Peyer's patch (tissue), 4 donors: ENCODE data around the gene TNFRSF13B. TPM values are rescaled to one million over a fixed set of nuclear protein-coding genes. Genes with fewer than 3 reads are reported as not detected.
A peak's percentile ranks its signal among the peaks of the same experiment; 100 is the strongest.
"Not testable (repeated sequence)": the region's sequence is repeated elsewhere in the genome, so short reads cannot be mapped to it uniquely, and the experiment has no call there.

Source experiments
- DNase-seq, 3 donors: peaks; one replicate each; pipeline ENCODE4 v3.0.0-alpha.2; 2017 to 2019
- H3K27ac ChIP-seq, 4 donors: fragments of 200-600 bp; sonication (generic); one replicate each; pipeline ENCODE4 v1.5.1; 2016 to 2019
- H3K27me3 ChIP-seq, 2 donors: fragments of 200-600 bp; sonication (generic); one replicate each; pipeline ENCODE4 v1.5.1; 2019
- H3K36me3 ChIP-seq, 3 donors: fragments of 200-600 bp; sonication (generic); one replicate each; pipeline ENCODE4 v1.5.1; 2016 to 2019
- H3K4me1 ChIP-seq, 4 donors: fragments of 200-600 bp; sonication (generic); one replicate each; pipeline ENCODE4 v1.5.1; 2016 to 2019
- H3K4me3 ChIP-seq, 4 donors: fragments of 200-600 bp; sonication (generic); 1 replicate in 3 of 4; 2 replicates in 1 of 4; pipeline ENCODE4 v1.5.1; 2016 to 2019; ENCODE audit warnings: mild to moderate bottlenecking in 1 of 4
- H3K9me3 ChIP-seq, 4 donors: fragments of 200-600 bp; sonication (generic); one replicate each; pipeline ENCODE4 v1.5.1; 2016 to 2019; ENCODE audit warnings: mild to moderate bottlenecking in 1 of 4
- CTCF ChIP-seq, 6 experiments: fragments of 450-650 bp in 4 of 6; fragments of 200-600 bp in 2 of 6; sonication (generic) in 1 of 6; IDR thresholded peaks; one replicate each; pipeline ENCODE4 v1.5.1; 2017 to 2019; ENCODE audit warnings: antibody characterized with exemption in 6 of 6, mild to moderate bottlenecking in 3 of 6, moderate library complexity in 1 of 6
- POLR2A ChIP-seq, 2 donors: fragments of 450-650 bp; IDR thresholded peaks; one replicate each; pipeline ENCODE4 v1.5.1; 2017; ENCODE audit warnings: antibody characterized with exemption in 2 of 2, mild to moderate bottlenecking in 2 of 2, moderate library complexity in 2 of 2
- total RNA-seq, 4 donors: library from RNA; depleted of rRNA; stranded (reverse); fragments of >200 nt; gene quantifications; one replicate each; pipeline ENCODE4 v1.1.0, GENCODE V29; 2016

Gene TNFRSF13B
- total RNA-seq, 4 donors from 2014 or later = 3.2 to 86.6 TPM; not detected in 2

GRCh38 chr17:17010545-17011034, 38.7 kb upstream of the TNFRSF13B start:
- H3K36me3 ChIP-seq, H3K9me3 ChIP-seq, H3K4me3 ChIP-seq, H3K4me1 ChIP-seq, H3K27me3 ChIP-seq: not testable (repeated sequence)
- peak overlapping the region in 1 of 4 donors; percentile 74 for H3K27ac ChIP-seq
- DNase-seq = peak in 1 of 3 donors; percentile 45

DNA sequence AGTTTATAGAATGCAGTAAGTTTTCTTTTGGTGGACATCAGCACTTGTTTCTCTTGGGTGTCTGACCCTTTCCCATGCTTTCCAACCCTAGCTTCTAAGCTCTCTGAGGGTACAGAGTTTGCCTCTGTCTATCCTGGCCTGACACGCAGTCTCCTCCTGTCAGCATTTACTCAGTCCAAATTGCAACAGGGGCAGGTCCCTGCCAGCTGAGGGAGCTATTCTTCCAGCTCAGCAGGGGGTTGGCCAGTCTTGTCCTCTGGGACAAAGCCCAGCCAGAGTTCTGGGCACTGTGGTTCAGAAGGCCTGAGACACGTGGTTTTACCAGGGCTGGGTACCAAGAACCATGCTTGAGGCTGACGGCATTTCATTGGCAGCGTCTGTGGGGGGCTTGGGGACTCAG, 38.1 kb upstream of the TNFRSF13B start:
- not testable (repeated sequence) for H3K27ac ChIP-seq, H3K4me3 ChIP-seq, H3K9me3 ChIP-seq, H3K4me1 ChIP-seq, H3K27me3 ChIP-seq, H3K36me3 ChIP-seq
- DNase-seq = peak in 1 of 3 donors; percentile 30
- peak in 3 of 6 experiments; percentile 20 to 42 (median 24) for TF ChIP-seq CTCF (IDR thresholded peaks at IDR 0.05)

DNA sequence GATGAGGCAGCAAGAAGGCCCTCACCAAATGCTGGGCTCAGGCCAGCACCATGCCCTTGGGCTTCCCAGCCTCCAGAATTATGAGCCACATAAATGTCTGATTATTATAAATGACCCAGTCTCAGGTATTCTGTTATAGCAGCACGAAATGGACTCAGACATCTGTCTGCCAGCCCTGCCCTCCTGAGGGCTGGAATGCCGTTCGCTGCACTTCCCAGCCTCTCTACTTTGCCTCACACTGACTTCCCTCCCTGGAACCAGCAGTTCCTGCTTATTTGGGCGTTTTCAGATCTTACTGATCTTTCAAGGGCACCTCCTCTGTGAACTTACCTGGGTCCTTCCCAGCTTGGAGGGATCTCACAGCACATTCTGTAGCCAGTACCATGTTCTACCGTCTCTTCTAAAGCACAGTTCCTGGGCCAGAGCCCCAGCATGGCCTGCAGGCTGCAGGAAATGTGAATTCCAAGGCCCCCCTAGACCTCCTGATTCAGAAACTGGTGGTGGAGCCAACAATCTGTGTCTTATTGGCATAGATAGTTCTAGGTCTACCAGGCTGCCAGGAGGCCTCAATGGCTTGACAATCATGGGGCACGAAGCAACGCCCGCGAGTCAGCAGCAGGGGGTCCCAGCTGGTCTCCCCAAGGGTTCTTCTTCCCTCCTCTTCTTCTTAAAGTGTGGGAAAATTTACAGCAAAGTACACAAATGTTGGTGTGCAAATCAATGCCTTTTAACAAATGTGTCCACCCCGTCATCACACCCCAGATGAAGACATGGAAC, 36.9 kb upstream of the TNFRSF13B start:
- not testable (repeated sequence) for H3K27me3 ChIP-seq, H3K36me3 ChIP-seq, H3K4me1 ChIP-seq, H3K9me3 ChIP-seq, H3K4me3 ChIP-seq, DNase-seq, H3K27ac ChIP-seq

DNA sequence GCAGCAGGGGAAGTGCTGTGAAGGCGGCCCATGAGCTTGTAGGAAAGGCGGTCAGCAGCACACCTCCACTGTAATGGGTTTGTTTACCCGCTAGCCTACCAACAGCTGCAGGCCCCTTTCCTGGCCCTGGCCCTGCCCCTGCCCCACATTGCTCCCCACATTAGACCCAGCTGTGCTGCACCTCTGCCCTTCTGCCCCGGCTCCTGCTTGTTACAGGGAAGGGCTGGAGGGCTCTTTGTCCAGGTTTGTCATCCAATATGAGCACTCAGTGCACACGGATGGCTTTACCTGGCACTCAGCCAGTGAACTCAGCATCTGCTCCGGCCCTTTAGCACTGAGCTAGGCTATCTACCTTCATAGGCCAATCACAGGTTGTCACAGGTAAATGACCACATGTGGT, 36.0 kb upstream of the TNFRSF13B start:
- DNase-seq = not testable (repeated sequence)

GRCh38 chr17:17004997-17005614, 33.2 kb upstream of the TNFRSF13B start:
- not testable (repeated sequence) for H3K9me3 ChIP-seq, H3K4me1 ChIP-seq, H3K27ac ChIP-seq, H3K4me3 ChIP-seq, H3K36me3 ChIP-seq, H3K27me3 ChIP-seq, DNase-seq

More for the DNA sequence above, 36.0 kb upstream of the TNFRSF13B start:
- H3K36me3 ChIP-seq, H3K9me3 ChIP-seq, H3K27ac ChIP-seq, H3K4me3 ChIP-seq, H3K4me1 ChIP-seq, H3K27me3 ChIP-seq: not testable (repeated sequence)

GRCh38 chr17:17004251-17004996, 32.5 kb upstream of the TNFRSF13B start:
- Histone ChIP-seq H3K4me3 (no peak overlapping the region), H3K36me3 (no peaks in the 10 kb centered on the region)
- TF ChIP-seq CTCF (IDR thresholded peaks at IDR 0.05) (no peak), POLR2A (IDR thresholded peaks at IDR 0.05) (no peak)

GRCh38 chr17:17002731-17003715, 31.1 kb upstream of the TNFRSF13B start:
- H3K27ac ChIP-seq, H3K27me3 ChIP-seq, H3K4me3 ChIP-seq, H3K4me1 ChIP-seq, DNase-seq, H3K9me3 ChIP-seq, H3K36me3 ChIP-seq: not testable (repeated sequence)

More at GRCh38 chr17:17004251-17004996, 32.5 kb upstream of the TNFRSF13B start:
- Histone ChIP-seq H3K9me3 (no peaks in the 10 kb centered on the region), H3K27ac (no peak overlapping the region), H3K4me1 (peaks cover 0 to 4% (median 1%) of the 10 kb centered on the region in 4 donors), H3K27me3 (no peaks in the 10 kb centered on the region)
- DNase-seq = no peak
